NCI-H460 (cell line): ENCODE results near the gene CAMK1. TPM values are rescaled to one million over a fixed set of nuclear protein-coding genes. Genes with fewer than 3 reads are reported as not detected.
A peak's percentile ranks its signal among the peaks of the same experiment; 100 is the strongest.

Experiments
- DNase-seq: peaks from one replicate; pipeline ENCODE4 v3.0.0-alpha.2; 2016; ENCODE audit warnings: low read depth; ENCODE audit errors: extremely low read depth
- total RNA-seq: library from RNA; depleted of rRNA; stranded (reverse); fragments of >200 nt; shearing (Covaris generic); gene quantifications from 2 replicates; pipeline ENCODE4 v1.2.3, GENCODE V29; 2014; rRNA removed

CAMK1 gene
- total RNA-seq, 1 experiment from 2014 or later: 27.1 TPM

DNA sequence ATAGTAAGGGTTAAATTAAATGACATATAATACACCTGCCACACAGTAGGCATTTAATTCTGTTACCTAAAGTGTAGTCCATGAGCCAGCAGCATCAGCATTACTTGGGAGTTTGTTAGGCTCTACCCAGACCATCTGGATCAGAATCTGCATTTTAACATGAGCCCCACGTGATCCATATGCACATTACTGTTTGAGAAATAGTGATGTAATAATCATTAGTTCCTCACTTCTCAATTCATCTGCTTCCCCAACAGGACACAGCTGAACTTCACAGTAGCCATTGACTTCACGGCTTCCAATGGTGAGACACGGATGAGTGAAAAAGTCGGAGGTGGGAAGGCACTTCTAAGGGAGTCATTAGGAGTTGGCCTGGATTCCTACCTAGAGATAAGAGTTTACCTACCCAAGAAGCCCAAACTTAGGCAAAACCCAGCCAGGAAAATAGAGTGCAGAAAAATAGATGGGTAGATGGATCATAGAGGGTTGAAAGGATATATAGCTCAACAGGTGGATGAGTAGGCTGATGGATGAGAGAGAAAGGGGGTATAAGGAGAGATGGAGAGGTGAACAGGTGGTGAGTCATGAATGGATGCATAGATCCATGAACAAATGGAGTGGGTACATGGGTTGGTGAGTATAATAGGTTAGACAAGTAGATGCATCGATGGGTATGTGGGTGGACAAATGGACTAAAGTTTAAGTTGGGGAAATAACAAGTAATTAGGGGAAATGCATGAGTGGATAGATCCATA lies 52.8 kb downstream of the CAMK1 start:
- DNase-seq: no peak

DNA sequence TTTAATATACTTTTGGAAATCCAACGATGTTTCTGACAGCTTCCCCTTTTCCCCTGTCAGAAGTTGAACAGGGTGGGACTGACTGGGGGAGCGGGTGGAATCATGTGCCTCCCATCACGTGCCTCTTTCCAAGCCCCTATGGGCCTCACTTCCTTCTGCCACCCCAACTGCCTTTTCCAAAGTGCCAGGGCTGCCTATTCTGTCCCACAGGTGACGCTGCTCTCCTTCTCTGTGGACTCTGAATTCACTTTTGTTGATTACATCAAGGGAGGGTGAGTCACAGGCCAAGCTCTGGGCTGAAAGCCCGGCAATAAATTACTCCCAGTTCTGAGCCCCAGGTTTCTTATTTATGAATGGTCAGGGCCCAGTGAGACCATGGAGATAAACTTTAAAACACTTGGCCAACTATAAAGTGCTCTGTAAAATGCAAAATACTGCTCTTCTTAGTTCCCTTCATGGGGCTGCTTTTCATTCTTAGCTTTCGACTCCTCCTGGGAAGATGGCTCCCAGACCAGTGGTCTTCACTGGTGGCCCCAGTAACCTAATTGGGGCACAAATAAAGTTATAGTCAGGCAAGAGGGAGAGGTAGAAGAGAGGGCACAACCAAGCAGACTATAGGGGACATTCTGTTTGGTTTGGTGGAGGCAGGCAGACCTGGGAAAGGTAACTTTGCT lies 53.8 kb downstream of the CAMK1 start:
- peak; percentile 74 for DNase-seq

DNA sequence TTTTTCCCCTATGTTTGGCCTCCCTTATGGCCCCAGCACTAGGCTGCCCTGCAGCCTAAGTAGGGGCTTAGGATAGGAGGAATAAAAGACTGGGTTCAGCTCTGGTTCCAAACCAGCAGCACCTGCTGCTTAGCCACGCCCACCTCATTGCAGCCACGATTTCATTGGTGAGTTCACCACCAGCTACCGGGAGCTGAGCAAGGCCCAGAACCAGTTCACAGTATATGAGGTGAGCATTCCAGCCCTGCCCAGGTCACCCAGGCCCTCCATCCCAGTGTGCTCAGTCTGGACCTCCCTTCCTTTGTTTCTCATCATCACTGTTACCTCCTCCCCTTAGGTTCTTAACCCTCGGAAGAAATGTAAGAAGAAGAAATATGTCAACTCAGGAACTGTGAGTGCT lies 54.6 kb downstream of the CAMK1 start:
- no peak for DNase-seq

DNA sequence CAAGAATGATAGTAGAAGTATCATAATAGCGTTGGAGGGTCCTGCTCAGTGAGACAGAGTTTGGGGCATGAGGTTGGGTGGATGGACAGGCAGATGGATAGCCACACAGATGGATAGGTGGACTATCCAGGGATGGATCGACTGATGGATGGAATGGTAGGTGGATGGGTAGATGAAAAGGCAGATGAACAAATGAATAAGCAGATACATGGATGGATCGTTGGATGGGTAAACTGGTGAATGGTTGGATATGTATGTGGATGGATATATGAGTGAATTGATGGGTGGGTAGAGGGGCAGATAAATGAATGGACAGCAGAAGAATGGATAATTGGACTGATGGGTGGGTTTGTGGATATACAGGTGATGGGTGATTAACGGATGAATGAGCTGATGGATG lies 56.6 kb downstream of the CAMK1 start:
- DNase-seq: no peak

DNA sequence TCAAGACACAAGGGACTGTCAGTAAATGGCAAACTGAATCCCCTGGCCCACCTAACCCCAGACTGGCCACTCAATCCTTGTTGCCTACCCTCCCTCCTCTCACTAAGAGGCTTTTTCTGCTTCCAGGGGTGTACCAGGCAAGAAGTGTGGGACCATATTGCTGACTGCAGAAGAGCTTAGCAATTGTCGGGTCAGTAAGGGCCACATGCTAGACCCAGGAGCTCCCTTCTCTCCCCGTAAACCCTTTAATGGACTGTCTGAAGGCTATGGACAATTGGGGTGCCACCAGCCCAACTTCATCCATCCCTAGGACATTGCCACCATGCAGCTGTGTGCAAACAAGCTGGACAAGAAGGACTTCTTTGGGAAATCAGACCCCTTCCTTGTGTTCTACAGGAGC lies 57.3 kb downstream of the CAMK1 start:
- DNase-seq: no peak

DNA sequence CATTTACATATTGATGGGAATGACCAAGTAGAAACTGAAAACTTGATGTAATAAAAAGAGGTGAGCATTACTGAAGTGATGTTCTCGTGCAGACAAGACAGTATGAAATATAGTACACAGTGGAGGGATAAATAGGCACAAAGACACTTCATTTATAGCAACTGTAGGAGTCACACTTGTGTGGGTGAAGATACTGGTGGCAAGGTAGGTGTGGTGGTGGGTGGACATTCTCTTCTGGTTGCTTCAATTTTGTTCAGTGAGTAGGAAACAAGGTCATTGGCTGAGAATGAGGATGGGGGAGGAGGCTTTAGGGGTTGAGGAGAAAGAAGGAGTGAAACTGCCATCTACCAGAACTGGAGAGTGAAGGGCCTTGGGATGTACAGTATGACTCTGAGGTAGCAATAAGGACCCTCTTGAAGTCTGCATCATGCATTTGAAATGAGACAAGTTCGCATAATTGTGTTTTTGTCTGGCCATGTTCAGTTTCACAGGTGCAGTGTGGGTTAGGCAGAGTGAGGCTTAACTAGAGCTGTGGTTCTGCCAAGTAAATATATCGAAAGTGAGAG lies 59.5 kb downstream of the CAMK1 start:
- DNase-seq: no peak

Other genes starting within 250 kb of the CAMK1 start
- not detected in 2 replicates for gene LHFPL4, start 216.1 kb downstream of the CAMK1 start, total RNA-seq
- gene MTMR14, start 120.4 kb downstream of the CAMK1 start, total RNA-seq: 22.6 and 23.3 TPM in 2 replicates
- not detected in 2 replicates for gene CPNE9, start 66.1 kb downstream of the CAMK1 start, total RNA-seq
- gene BRPF1, start 38.2 kb downstream of the CAMK1 start, total RNA-seq: 6.3 and 7.8 TPM in 2 replicates
- gene OGG1, start 20.0 kb downstream of the CAMK1 start, total RNA-seq: 10.1 and 13.9 TPM in 2 replicates
- gene TADA3, start 22.5 kb upstream of the CAMK1 start, total RNA-seq: 45.6 and 49.2 TPM in 2 replicates
- gene ARPC4, start 23.1 kb upstream of the CAMK1 start, total RNA-seq: 80.9 and 97.3 TPM in 2 replicates
- 5.2 and 8.2 TPM in 2 replicates for gene TTLL3, start 40.3 kb upstream of the CAMK1 start, total RNA-seq
- gene RPUSD3, start 74.1 kb upstream of the CAMK1 start, total RNA-seq: 22.2 and 25.3 TPM in 2 replicates
- not detected in 2 replicates for gene CIDEC, start 110.3 kb upstream of the CAMK1 start, total RNA-seq
- gene JAGN1, start 120.7 kb upstream of the CAMK1 start, total RNA-seq: 30.2 and 35.3 TPM in 2 replicates
- 0.12 and 0.23 TPM in 2 replicates for gene IL17RE, start 132.9 kb upstream of the CAMK1 start, total RNA-seq
- 18.7 and 24.4 TPM in 2 replicates for gene IL17RC, start 147.2 kb upstream of the CAMK1 start, total RNA-seq
- 12.8 and 13.6 TPM in 2 replicates for gene CRELD1, start 163.9 kb upstream of the CAMK1 start, total RNA-seq
- 0.45 and 0.72 TPM in 2 replicates for gene PRRT3, start 182.5 kb upstream of the CAMK1 start, total RNA-seq
- gene EMC3, start 216.9 kb upstream of the CAMK1 start, total RNA-seq: 63.7 and 71.2 TPM in 2 replicates